Ishikawa (cell line): Measurements from ENCODE around the gene UBA1.

Experiments
- CEBPB ChIP-seq: IDR thresholded peaks from 2 replicates; pipeline ENCODE4 v1.6.1; 2012
- CREB1 ChIP-seq: IDR thresholded peaks from 2 replicates; pipeline ENCODE4 v1.6.1; 2012; ENCODE audit warnings: low read depth
- EGR1 ChIP-seq: IDR thresholded peaks from 2 replicates; pipeline ENCODE4 v1.6.1; 2012
- NFIC ChIP-seq: IDR thresholded peaks from 2 replicates; pipeline ENCODE4 v1.6.1; 2012
- RAD21 ChIP-seq: IDR thresholded peaks from 2 replicates; pipeline ENCODE4 v1.6.1; 2012; ENCODE audit warnings: low read depth
- TAF1 ChIP-seq: IDR thresholded peaks from 2 replicates; pipeline ENCODE4 v1.6.1; 2012; ENCODE audit warnings: low read depth, mild to moderate bottlenecking
- TCF12 ChIP-seq: IDR thresholded peaks from 2 replicates; pipeline ENCODE4 v1.6.1; 2012; ENCODE audit warnings: low read depth
- TEAD4 ChIP-seq: IDR thresholded peaks from 2 replicates; pipeline ENCODE4 v1.6.1; 2012
- YY1 ChIP-seq: IDR thresholded peaks from 2 replicates; pipeline ENCODE4 v1.6.1; 2012; ENCODE audit warnings: low read depth
- ZBTB7A ChIP-seq: IDR thresholded peaks from 2 replicates; pipeline ENCODE4 v1.6.1; 2012; ENCODE audit warnings: low read depth

GRCh38 chrX:47145395-47146120, 48.1 kb upstream of the UBA1 start:
- no peak for TF ChIP-seq EGR1
- TF ChIP-seq TCF12: no peak
- TF ChIP-seq ZBTB7A: no peak
- no peak for TF ChIP-seq CREB1
- no peak for TF ChIP-seq TAF1
- TF ChIP-seq NFIC: no peak
- TF ChIP-seq RAD21: no peak
- TF ChIP-seq CEBPB: no peak
- TF ChIP-seq YY1: no peak
- no peak for TF ChIP-seq TEAD4
